T-helper 2 cell (primary cell): Measurements from ENCODE around the gene NOL9.
"Not testable (repeated sequence)": the region's sequence is repeated elsewhere in the genome, so short reads cannot be mapped to it uniquely, and the experiment has no call there.

Experiments used
- DNase-seq, 5 experiments: peaks; one replicate each; pipeline versions ENCODE4 v3.0.0 to v3.0.0-alpha.2; 2012 to 2022
- total RNA-seq, 2 donors: gene quantifications; one replicate each; lab custom pipeline; 2026; lab: John Stamatoyannopoulos, UW

NOL9 gene
- 92.3 to 106 reads per million in 2 donors for total RNA-seq

- DNase-seq, result peak; percentile 88 to 95 (median 93)
Observed at GRCh38 chr1:6554031-6554906, at the start of gene NOL9. Gene NOL9, minus strand, starts transcription at chr1:6554513. Its CDS starts 11 bp downstream, at chr1:6554502.

GRCh38 chr1:6603238-6603914 is 49.1 kb upstream of the NOL9 start:
- peak in 3 of 5 experiments; percentile 47 to 76 (median 67) for DNase-seq

- peak; percentile 64 to 90 (median 77) for DNase-seq
Observed at GRCh38 chr1:6602669-6603237, 48.4 kb upstream of the NOL9 start, which contains the start of gene KLHL21. Gene KLHL21, minus strand, starts transcription at chr1:6602869. Its CDS starts 52 bp downstream, at chr1:6602817.

- DNase-seq, result peak in 2 of 5 experiments; percentile 21 to 63
Observed at GRCh38 chr1:6601923-6602668, 47.8 kb upstream of the NOL9 start.

- peak in 4 of 5 experiments; percentile 57 to 89 (median 70) for DNase-seq
Observed at GRCh38 chr1:6601049-6601922, 47.0 kb upstream of the NOL9 start.

- DNase-seq, result no peak
Observed at GRCh38 chr1:6600410-6601048, 46.2 kb upstream of the NOL9 start.

GRCh38 chr1:6599991-6600390 is 45.7 kb upstream of the NOL9 start:
- not testable (repeated sequence) for DNase-seq

GRCh38 chr1:6599141-6599975 is 45.0 kb upstream of the NOL9 start:
- peak in 4 of 5 experiments; percentile 28 to 85 (median 42) for DNase-seq

- DNase-seq, result no peak
Observed at GRCh38 chr1:6597777-6598131, 43.4 kb upstream of the NOL9 start.

GRCh38 chr1:6596886-6597776 is 42.8 kb upstream of the NOL9 start:
- no peak for DNase-seq

- DNase-seq, result no peak
Observed at GRCh38 chr1:6596351-6596750, 42.0 kb upstream of the NOL9 start.

- DNase-seq, result no peak
Observed at GRCh38 chr1:6594977-6595740, 40.8 kb upstream of the NOL9 start.

- no peak for DNase-seq
Observed at GRCh38 chr1:6593810-6594209, 39.5 kb upstream of the NOL9 start.

GRCh38 chr1:6592865-6593593 is 38.7 kb upstream of the NOL9 start:
- DNase-seq, result no peak

- no peak for DNase-seq
Observed at GRCh38 chr1:6592441-6592840, 38.1 kb upstream of the NOL9 start.

GRCh38 chr1:6591644-6592043 is 37.3 kb upstream of the NOL9 start:
- DNase-seq, result no peak

- DNase-seq, result no peak
Observed at GRCh38 chr1:6591222-6591621, 36.9 kb upstream of the NOL9 start.
